Activated T-helper 17 cell treated with anti-CD3 and anti-CD28 coated beads, Interleukin-2, amount 50 U/mL, for 72 hours (primary cell): Measurements from ENCODE around the gene GLG1. TPM values are rescaled to one million over a fixed set of nuclear protein-coding genes. Genes with fewer than 3 reads are reported as not detected.
A peak's percentile ranks its signal among the peaks of the same experiment; 100 is the strongest.
"Not testable (repeated sequence)": the region's sequence is repeated elsewhere in the genome, so short reads cannot be mapped to it uniquely, and the experiment has no call there.

Source experiments
- ATAC-seq: fragments of 150-1000 bp; cut with Tn5 transposase; replicated peaks from 2 replicates; pipeline ENCODE4 v1.10.0; 2021; ENCODE audit warnings: mild to moderate bottlenecking, moderate library complexity
- H3K27ac Mint-ChIP-seq: one replicate; pipeline ENCODE4 v1.8.0; 2022; ENCODE audit warnings: mixed read lengths
- H3K27me3 Mint-ChIP-seq: one replicate; pipeline ENCODE4 v1.8.0; 2022; ENCODE audit warnings: mixed read lengths
- H3K36me3 Mint-ChIP-seq: one replicate; pipeline ENCODE4 v1.8.0; 2022; ENCODE audit warnings: low read depth, mild to moderate bottlenecking, mixed read lengths
- H3K4me1 Mint-ChIP-seq: one replicate; pipeline ENCODE4 v1.8.0; 2022; ENCODE audit warnings: mixed read lengths
- H3K4me3 Mint-ChIP-seq: one replicate; pipeline ENCODE4 v1.8.0; 2022; ENCODE audit warnings: mild to moderate bottlenecking, mixed read lengths
- H3K9me3 Mint-ChIP-seq: one replicate; pipeline ENCODE4 v1.8.0; 2022; ENCODE audit warnings: mixed read lengths
- total RNA-seq, 2 donors: library from RNA; stranded (reverse); gene quantifications; one replicate each; pipeline ENCODE4 v1.2.3, GENCODE V29; 2022

GLG1 gene
- total RNA-seq, 2 donors from 2014 or later = 62.6 to 74.1 TPM

GRCh38 chr16:74556375-74556922 is 50.5 kb downstream of the GLG1 start:
- Mint-ChIP-seq H3K36me3 (peaks cover 6% of the 10 kb centered on the region), H3K27ac (no peak overlapping the region), H3K4me1 (peaks cover 14% of the 10 kb centered on the region), H3K4me3 (no peak overlapping the region), H3K9me3 (no peaks in the 10 kb centered on the region), H3K27me3 (no peaks in the 10 kb centered on the region)
- no peak for ATAC-seq

GRCh38 chr16:74552357-74552756 is 54.6 kb downstream of the GLG1 start:
- H3K36me3 Mint-ChIP-seq, H3K9me3 Mint-ChIP-seq, H3K4me3 Mint-ChIP-seq, H3K27me3 Mint-ChIP-seq, ATAC-seq, H3K27ac Mint-ChIP-seq, H3K4me1 Mint-ChIP-seq: not testable (repeated sequence)

DNA sequence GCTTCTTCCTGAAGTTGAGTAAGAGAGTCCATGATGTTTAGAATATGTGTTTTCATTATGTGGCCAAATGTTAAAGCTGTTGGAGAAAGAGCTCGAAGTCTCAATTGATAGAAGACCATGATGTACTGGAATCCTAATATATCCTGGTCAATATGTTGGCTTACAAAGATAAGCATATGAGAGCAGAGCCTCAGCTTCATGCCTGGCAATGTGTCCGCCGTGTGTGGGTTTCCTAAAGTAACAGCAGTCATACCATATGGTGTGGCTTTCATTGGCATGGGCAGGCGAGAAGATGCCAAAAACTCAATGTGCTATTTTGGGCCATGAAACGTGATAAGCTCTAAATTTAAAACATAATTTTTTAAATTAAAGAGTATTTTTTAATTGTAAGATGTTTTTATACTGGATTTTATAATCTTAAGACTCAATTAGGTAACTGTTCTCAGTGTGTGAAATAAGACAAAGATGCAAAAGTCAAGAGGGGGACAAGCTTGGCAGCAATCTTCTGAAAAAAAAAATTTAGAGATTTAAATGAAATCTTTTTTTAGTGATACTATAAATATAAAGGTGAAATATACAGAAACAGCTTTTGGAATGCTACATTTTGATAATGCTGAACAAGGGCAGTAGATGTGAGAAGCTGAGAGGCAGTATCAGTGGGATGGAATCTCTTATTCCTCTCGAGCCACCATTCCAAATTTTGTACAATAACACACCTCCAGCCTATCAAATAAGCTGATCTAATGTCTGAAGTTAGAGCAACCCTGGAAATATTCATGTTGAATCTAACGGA is 56.5 kb downstream of the GLG1 start:
- ATAC-seq = not testable (repeated sequence)

GRCh38 chr16:74546112-74546511 is 60.8 kb downstream of the GLG1 start:
- H3K4me3 Mint-ChIP-seq, H3K4me1 Mint-ChIP-seq, H3K9me3 Mint-ChIP-seq, H3K36me3 Mint-ChIP-seq, ATAC-seq, H3K27me3 Mint-ChIP-seq: not testable (repeated sequence)
- H3K27ac Mint-ChIP-seq = peak overlapping the region; percentile 47

More for the DNA sequence above, 56.5 kb downstream of the GLG1 start:
- not testable (repeated sequence) for H3K4me3 Mint-ChIP-seq, H3K27me3 Mint-ChIP-seq, H3K36me3 Mint-ChIP-seq, H3K4me1 Mint-ChIP-seq, H3K9me3 Mint-ChIP-seq, H3K27ac Mint-ChIP-seq

GRCh38 chr16:74542911-74543578 is 63.9 kb downstream of the GLG1 start:
- H3K27ac Mint-ChIP-seq, H3K9me3 Mint-ChIP-seq, H3K27me3 Mint-ChIP-seq, H3K4me3 Mint-ChIP-seq, H3K4me1 Mint-ChIP-seq, H3K36me3 Mint-ChIP-seq, ATAC-seq: not testable (repeated sequence)

- H3K27ac Mint-ChIP-seq, H3K36me3 Mint-ChIP-seq, H3K4me3 Mint-ChIP-seq, H3K9me3 Mint-ChIP-seq, ATAC-seq, H3K4me1 Mint-ChIP-seq, H3K27me3 Mint-ChIP-seq: not testable (repeated sequence)
Observed at GRCh38 chr16:74540663-74541062, 66.3 kb downstream of the GLG1 start.

- not testable (repeated sequence) for H3K9me3 Mint-ChIP-seq, H3K36me3 Mint-ChIP-seq, H3K27me3 Mint-ChIP-seq, ATAC-seq, H3K4me1 Mint-ChIP-seq, H3K27ac Mint-ChIP-seq, H3K4me3 Mint-ChIP-seq
Observed at GRCh38 chr16:74538801-74539200, 68.1 kb downstream of the GLG1 start.

DNA sequence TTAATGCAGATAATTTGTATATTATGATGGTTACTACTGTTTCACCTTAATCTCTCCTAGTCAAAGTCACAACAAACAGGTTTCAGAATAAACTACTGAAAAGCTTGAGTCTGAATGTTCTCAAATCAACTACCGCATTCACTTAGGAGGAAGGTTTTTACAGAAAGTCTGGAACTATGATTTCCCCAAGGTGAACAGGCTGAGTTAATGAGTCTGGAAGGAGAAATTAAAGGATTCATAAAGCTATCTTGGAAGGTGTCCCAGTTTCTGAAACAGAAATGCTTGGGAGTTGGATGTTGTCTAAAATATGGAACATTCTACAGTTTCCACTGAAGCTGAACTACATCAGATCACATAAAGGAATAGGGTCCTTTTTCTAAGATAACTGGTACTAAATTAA is 69.2 kb downstream of the GLG1 start:
- H3K27me3 Mint-ChIP-seq, ATAC-seq, H3K4me3 Mint-ChIP-seq, H3K4me1 Mint-ChIP-seq, H3K27ac Mint-ChIP-seq, H3K36me3 Mint-ChIP-seq, H3K9me3 Mint-ChIP-seq: not testable (repeated sequence)

- H3K27ac Mint-ChIP-seq, H3K27me3 Mint-ChIP-seq, H3K4me3 Mint-ChIP-seq, ATAC-seq, H3K4me1 Mint-ChIP-seq, H3K9me3 Mint-ChIP-seq: not testable (repeated sequence)
- peaks cover 27% of the 10 kb centered on the region for H3K36me3 Mint-ChIP-seq
Observed at GRCh38 chr16:74534650-74535049, 72.3 kb downstream of the GLG1 start.

- Mint-ChIP-seq H3K4me3 (no peak overlapping the region), H3K9me3 (no peaks in the 10 kb centered on the region), H3K36me3 (peaks cover 66% of the 10 kb centered on the region), H3K27me3 (no peaks in the 10 kb centered on the region), H3K4me1 (no peaks in the 10 kb centered on the region), H3K27ac (no peak overlapping the region)
- no peak for ATAC-seq
Observed at GRCh38 chr16:74524926-74525325, 82.0 kb downstream of the GLG1 start.

DNA sequence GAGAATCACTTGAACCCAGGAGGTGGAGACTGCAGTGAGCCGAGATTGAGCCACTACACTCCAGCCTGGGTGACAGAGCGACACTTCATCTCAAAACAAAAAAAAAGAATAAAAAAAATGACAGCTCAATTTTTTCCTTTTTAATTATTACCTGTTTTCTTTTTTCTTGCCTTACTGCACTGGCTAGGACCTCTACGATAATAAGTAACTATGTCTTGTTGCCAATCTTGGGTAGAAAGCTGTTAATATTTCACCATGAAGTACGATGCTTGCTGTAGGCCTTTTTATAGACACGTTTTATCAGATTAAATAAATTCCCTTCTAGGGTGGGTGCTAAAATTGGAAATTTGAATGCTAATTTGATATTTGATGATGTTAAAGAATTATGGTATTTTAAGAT is 82.8 kb downstream of the GLG1 start:
- H3K27ac Mint-ChIP-seq = no peak overlapping the region
- H3K36me3 Mint-ChIP-seq = peaks cover 63% of the 10 kb centered on the region
- no peak for ATAC-seq
- H3K4me1 Mint-ChIP-seq = no peaks in the 10 kb centered on the region
- no peaks in the 10 kb centered on the region for H3K9me3 Mint-ChIP-seq
- no peaks in the 10 kb centered on the region for H3K27me3 Mint-ChIP-seq
- H3K4me3 Mint-ChIP-seq = no peak overlapping the region

DNA sequence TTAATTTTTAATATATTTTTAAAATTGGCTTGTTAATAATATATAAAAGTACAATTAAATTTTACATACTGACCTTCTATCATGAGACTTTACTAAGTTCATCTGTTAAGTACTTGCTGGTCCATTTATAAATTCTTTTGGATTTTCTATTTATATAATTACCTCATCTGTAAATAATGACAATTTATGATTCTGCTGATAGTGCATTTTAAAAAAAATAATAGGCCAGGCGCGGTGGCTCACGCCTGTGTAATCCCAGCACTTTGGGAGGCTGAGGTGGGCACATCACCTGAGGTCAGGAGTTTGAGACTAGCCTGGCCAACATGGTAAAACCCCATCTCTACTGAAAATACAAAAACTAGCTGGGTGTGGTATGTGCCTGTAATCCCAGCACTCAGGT is 83.2 kb downstream of the GLG1 start:
- H3K9me3 Mint-ChIP-seq, H3K4me1 Mint-ChIP-seq, H3K27ac Mint-ChIP-seq, H3K27me3 Mint-ChIP-seq, H3K4me3 Mint-ChIP-seq, ATAC-seq: not testable (repeated sequence)
- H3K36me3 Mint-ChIP-seq = peaks cover 60% of the 10 kb centered on the region

DNA sequence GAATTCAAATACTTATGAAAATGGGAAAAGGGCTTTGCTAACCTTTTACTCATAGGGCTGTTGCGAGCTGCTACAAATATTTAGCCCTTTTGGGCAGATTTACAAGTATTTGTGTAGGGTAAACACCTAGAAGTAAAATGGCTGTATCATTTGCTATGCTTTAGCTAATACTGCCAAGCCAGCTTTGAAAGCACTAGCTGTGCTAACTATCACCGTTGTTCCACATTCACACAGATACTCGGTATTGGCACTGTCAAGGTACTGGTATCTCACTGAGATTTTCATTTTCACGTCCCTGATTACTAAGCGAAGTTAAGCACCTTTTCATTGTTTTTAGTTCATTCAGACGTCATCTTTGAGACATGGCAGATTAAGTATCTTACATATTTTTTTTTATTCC is 84.8 kb downstream of the GLG1 start:
- H3K27ac Mint-ChIP-seq = no peak overlapping the region

GRCh38 chr16:74521691-74522090 is 85.2 kb downstream of the GLG1 start:
- no peak for ATAC-seq
- Mint-ChIP-seq H3K4me1 (peaks cover 8% of the 10 kb centered on the region), H3K27ac (peak overlapping the region; percentile 1), H3K27me3 (no peaks in the 10 kb centered on the region), H3K4me3 (no peak overlapping the region), H3K36me3 (peaks cover 43% of the 10 kb centered on the region), H3K9me3 (no peaks in the 10 kb centered on the region)

More for the DNA sequence above, 84.8 kb downstream of the GLG1 start:
- no peak overlapping the region for H3K4me3 Mint-ChIP-seq
- peaks cover 45% of the 10 kb centered on the region for H3K36me3 Mint-ChIP-seq
- H3K27me3 Mint-ChIP-seq = no peaks in the 10 kb centered on the region
- peaks cover 8% of the 10 kb centered on the region for H3K4me1 Mint-ChIP-seq
- no peak for ATAC-seq
- H3K9me3 Mint-ChIP-seq = no peaks in the 10 kb centered on the region

GRCh38 chr16:74518934-74519333 is 88.0 kb downstream of the GLG1 start:
- not testable (repeated sequence) for H3K4me3 Mint-ChIP-seq, H3K27me3 Mint-ChIP-seq, H3K27ac Mint-ChIP-seq, H3K9me3 Mint-ChIP-seq, ATAC-seq
- peaks cover 24% of the 10 kb centered on the region for H3K4me1 Mint-ChIP-seq
- H3K36me3 Mint-ChIP-seq = peaks cover 25% of the 10 kb centered on the region
